Measurements from ENCODE around the gene SUGP1.

Gene SUGP1

DNA sequence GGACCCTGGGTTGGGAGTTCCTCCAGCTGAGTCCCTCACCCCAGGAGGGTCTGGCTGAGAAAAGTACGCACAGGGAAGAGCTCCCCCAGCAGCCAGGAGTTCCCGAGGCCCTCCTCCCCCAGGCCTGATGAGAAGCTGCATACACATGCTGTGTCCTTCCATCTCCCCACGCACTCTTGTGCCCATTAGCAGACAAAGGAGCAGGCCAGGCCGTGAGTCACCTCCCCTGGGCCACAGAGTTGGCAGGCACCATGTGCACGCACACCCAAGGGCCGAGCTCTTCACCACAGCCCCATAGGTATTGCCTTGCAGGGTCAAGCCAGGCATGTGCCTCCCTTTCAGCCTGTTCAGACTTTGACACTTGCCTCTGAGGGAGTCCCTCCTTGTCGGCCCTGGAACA is 17.8 kb upstream of the SUGP1 start:
- DNase-seq = no peak

DNA sequence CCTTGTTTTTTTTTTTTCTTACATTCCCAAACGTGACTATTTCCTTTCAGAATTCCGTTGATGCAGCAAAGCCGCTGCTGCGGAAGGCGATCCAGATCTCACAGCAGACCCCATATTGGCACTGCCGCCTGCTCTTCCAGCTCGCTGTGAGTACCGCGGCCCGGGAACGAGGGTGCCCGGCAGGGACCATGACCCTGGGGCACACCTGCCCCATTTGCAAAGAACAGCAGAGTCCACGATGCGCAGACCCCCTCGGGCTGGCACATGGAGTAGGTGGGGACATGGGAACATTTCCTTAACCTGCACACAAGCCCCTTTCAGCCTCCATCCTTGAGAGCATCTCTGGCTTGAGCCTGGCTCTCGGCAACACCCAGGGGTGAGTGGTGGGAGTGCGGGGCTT is 16.8 kb upstream of the SUGP1 start:
- DNase-seq = no peak

DNA sequence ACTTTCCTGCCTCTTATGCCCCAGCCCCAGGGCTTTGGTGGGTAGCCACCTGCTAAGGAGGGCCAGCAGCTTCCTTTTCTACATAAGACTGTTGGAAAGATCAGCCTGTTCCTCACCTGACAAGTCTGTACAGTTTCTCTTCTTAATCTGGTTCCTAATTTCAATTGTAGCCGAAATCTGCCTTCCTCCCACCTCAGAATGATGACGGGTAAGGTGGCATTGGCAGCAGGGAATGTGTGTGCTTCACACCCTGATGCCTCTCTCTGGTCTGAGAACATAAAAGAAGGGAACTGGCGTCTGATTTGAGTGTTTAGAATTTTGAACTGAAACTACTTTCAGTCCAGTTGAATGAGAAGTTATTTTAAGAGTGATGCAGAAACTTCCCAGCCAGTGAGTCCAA is 16.3 kb upstream of the SUGP1 start:
- no peak for DNase-seq

DNA sequence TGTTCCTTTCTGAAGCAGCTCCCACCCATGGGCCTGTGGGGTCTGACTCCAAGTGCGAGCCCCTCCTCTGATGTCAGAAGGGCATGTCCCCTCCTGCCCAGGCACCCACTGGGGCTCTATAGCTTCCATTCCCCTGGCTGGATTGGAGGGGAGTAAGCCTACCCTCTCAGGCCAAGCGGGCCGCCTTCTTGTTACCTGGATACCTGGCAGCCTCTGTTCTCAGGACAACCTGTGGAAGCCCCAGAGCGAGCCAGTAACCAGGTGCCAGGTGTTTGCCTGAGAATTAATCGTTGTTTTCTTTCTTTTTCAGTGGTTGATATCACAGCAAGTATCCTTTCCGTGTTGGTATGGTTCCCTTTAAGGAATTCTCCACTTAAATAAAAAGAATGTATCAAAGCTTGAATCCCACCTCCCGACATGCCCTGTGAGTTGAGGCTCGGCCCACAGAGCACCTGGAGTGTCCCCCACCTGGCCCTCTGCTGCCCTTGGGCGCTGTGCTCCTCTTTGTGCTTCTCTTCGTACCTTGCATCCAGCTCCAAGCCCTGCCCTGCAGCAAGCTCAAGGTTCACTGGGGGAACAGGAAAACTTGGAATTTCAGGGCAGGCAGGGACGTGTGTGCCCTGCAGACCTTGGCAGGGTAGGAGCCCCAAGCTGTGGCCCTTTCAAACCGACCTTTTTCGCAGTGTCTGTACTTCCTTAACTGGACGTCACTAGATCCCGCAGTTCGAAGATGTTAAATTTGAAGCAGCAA is 15.3 kb upstream of the SUGP1 start:
- no peak for DNase-seq

DNA sequence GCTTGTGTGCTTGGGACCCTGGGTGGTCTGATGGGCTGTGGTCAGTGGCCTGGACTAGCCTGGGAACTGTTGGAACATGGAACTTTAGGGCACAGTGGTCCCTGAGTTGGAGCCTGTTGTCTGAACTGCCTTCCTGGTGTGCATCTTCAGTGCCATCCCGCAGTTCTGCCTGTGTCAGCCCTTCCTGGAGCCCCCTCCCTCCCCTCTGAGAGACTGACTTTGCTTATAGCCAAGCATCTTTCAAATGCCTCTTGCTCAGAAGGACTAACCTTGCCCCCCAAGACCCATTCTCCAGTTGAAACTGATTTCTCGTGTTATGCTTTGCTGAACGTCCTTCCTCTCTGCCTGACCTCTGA is 14.7 kb upstream of the SUGP1 start:
- no peak for DNase-seq

DNA sequence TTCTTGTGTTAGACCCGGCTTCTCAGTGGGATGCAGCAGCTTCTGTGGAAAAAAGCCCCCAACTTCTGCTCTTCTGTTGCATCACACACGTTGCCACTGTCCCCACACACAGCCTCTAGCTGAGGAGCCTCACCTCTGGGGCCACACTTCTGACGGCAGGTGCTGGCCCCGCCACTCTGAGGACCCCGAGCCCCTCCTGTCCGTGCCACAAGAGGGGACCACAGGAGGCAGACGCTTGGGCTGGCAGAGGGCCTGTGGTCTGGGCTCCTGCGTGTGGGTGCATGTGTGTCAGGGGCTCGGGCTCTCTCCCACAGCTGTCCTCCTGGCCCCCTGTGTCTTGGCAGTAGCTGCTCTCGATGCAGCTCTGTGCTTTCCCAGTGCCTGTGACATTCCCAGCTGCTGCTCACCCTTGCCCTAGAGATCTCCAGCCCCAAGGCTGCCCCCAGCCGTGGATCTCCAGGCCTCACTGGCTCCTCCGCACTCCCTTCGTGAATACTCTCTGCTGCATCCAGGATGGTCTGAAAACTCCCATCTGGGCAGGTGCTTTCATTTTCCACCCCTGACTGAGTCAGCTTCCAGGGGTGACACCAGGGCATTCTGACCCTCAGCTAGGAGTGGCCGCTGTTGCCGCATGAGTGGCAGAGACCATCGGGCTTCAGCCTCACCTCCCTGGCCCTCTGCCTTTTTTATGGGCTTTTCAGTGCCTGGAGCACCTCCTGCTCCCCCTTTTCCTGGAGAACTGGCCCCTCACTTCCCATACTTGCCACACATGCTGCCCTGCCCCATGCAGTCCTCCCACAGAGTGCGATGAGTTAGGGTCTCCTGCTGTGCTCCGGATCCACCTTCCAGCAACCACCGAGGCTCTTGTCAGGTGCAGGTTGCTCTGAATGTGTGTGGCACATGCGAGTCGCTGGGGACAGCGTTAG is 14.0 kb upstream of the SUGP1 start:
- no peak for DNase-seq

DNA sequence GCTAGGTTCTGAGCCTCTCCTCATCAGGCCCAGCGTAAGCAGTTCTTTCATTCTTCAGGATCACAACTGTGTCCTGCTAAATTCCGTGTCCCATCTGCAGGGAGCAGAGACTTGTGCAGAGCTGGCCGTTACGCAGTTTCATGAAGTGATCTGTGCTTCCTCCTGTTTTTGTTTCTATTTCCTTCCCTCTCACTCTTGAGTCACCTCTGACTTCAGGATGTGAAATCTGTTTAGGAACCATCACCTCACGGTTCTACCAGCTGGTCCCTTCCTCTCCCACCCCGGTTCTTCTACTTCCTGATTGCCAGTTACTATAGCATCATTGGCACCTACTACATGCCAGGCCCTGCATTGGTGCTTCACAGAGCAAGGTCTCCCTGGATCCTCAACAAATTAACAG is 8.8 kb upstream of the SUGP1 start:
- no peak for DNase-seq

DNA sequence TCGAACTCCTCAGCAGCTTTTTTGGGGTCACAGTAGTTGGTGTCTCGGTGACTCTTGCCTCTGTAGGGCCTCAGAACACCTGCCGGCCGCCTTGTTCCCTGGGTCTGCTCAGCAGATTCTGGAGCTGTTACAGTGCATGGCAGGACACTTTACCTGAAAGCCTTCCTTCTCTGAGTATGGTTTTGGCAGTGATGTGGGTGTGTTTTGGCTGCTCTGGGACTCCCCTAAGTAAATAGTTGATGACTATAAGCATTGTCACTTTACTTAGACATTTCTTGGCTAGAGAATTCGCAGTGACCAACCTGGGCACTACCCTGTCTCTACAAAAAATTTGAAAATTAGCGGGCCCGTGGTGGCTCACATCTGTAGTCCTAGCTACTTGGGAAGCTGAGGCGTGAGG is 7.4 kb upstream of the SUGP1 start:
- no peak for DNase-seq

DNA sequence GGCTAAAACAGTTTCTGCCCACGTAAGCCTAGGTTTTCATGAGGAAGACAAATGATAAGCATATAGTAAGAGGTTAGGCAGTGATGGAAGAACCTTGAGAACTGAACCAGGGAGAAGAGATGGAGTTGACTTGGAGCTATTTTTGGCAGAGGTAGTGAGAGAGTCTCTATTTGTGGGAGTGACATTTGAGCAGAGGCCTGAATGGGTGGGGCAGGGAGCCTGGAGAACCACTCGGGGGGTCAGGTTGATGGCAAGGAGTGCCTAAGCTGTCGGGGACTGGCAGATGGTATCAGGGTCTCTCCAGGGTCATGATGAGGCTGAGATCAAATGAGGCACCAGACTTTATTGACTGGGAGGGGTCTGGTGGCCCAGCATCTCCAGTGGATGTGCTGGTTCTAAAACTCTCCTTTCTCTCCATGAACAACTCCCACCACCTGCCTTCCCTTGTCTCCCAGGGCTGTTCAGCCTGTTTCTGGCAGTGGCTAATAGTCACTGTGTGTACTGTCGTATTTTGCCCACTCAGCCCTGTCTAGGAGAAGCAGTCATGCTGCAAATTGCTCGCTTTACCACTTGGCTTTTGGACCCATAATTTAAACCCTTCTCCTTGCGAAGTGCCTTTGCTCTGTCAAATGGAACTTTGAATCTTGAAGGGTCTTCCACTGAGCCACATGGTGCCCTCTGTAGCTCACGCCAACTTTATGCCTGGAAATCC is 3.9 kb upstream of the SUGP1 start:
- DNase-seq = no peak

DNA sequence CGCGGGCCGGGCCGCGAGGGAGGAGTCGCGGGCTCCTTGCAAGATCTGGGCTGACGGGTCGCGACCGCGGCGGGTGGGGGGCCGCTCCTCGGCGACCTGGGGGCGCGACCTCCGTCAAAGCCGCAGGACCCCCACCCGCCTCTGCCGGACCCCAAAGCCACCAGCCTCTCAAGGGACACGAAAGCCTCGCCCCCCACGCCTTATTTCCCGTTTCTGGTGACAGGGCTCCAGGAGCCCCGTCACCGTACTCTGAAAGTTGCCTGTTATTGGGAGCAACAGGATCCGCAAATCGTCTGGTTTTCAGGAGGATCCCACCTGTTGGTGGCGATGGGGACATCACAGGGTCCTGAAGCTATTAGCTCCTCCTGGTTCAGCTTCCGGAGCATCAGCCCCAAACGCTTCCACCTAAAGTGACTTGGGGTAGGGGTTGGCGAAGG is 850 bp upstream of the SUGP1 start:
- DNase-seq = peak; percentile 23

DNA sequence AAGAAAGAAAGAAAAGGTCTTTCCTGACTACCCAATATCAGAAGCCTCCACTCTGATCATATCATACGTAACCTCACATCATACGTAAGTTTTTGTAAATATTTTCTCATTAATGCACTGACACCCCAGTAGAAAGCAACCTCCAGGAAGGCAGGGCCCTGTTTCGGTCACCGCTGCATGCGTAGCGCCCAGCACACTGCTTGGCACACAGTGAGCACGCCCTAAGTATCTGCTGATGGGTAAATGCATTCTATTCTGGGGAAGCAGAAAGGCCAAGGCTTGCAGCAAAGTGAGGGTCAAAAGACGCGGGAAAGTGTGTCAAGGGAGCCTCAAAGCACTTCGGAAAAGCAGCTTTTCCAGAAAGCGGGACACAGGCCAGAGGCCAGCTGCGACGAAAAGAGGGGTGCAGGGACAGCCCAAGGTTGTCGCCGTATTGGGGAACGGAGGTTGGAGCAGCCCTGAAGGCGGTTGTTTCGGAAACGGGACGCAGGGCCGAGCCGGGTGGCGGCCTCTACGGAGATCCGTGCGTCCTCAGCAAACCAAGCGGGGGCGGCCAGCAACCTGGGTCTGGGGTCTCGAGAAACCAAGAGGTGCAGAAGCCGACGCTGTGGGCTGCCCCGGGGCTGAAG is 463 bp downstream of the SUGP1 start:
- DNase-seq = no peak

DNA sequence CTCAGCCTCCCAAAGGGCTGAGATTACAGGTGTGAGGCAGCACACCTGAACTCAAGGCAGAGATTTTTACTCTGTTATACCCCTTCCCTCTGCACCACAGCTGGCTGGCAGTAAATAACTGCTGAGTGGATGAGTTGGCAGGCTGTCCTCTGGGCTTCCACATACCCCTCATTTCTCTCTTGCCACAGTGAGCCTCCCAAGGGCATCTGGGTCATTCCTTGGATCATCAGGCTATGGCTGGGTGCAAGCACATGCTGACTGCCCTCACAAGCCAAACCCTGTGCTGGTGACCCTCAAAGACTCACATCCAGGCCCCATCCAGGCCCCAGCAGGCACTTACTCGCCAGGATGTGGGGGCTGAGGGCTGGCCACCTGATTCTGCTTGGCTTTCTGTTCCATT is 4.2 kb downstream of the SUGP1 start:
- no peak for DNase-seq

DNA sequence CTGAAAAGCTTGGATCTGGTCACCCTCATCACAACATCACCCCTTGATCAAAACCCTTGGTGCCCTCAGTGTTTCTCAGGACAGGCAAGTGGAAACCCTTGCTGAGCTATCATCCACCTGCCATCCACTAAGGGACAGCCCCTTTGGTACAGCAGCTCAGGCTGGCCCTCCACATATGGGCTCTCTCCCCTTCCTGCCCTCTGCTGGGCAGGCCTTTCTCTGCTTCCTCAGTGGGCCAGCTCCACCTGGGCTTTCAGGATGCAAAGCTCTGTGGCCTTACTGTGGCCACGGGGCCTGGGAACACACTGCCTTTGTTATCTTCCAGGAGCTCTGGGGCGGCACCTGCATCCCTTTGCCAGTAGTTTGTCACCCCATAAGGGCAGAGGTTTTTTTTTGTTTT is 4.9 kb downstream of the SUGP1 start:
- DNase-seq = no peak

DNA sequence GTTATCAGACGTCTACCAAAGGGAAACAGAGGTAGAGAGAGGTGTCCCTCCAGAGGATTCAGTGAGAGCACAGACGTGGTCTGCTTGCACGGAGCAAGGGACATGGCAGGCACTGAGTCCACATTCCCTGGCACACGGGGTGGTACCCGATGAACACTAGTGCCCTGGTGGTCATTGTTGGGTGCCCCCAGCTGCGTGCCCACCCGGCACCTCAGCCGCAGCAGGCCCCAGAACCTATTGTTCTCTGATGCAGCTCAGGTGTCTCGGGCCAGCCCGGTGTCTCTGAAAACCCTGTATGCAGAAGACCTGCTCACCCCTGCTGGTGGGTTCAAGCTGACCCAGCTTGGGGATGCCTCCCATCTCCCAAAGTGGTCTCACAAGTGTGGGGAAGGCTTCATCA is 11.9 kb downstream of the SUGP1 start:
- no peak for DNase-seq

DNA sequence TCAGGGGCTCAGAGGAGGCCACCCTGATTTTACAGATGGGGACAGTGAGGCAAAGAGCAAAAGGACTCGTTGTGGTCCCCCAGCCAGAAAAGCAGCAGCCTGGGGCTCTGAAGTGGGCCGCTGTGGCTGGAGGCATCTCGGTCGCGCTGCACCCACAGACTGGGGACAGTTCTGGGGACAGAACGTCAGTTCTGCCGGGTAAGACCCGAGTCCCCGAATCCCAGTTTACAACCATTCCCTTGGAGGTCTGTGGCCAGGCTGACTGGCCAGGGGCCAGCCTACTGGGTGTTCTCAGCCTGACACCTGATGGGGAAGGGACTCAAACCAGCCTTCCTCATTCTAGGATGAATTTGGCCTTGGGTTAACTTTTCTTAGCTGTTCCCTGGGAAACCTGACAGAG is 14.1 kb downstream of the SUGP1 start:
- no peak for DNase-seq

DNA sequence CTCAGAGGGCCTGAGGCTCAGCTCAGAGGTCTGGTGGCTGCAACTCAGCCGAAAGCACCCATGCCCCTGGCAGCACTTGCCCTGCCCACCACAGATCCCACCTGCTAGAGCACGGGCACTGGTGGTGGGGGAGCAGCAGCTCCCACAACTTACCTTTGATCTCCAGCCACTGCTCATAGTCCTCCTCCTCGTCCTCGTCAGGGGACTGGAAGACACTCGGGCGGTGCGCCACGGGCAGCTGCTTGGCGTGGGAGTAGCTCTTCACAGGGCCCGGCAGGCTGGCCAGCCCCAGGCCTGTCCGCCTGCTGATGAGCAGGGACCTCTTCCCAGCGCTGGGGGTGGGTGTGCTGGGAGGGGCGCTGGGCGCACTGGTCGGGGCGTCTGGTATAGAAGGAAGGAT is 14.6 kb downstream of the SUGP1 start:
- no peak for DNase-seq

DNA sequence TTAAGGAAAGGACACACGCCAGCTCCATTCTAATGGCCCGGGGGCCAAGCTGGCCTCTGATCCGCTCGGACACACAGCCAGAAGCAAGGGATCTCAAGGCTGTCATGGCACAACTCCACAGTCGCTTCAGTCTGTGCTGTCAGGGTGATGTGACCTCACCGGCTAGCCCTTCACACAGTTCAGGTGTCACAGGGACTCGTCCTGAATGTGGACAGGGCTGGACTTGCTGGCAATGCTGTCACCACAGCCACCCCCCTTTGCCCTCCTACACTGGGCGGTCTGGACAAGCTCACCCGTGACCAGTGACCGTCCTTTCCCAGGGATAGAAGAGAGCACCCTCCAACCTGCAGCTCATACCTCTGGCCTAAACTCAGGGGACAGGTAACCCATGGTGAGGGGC is 15.2 kb downstream of the SUGP1 start:
- DNase-seq = no peak

DNA sequence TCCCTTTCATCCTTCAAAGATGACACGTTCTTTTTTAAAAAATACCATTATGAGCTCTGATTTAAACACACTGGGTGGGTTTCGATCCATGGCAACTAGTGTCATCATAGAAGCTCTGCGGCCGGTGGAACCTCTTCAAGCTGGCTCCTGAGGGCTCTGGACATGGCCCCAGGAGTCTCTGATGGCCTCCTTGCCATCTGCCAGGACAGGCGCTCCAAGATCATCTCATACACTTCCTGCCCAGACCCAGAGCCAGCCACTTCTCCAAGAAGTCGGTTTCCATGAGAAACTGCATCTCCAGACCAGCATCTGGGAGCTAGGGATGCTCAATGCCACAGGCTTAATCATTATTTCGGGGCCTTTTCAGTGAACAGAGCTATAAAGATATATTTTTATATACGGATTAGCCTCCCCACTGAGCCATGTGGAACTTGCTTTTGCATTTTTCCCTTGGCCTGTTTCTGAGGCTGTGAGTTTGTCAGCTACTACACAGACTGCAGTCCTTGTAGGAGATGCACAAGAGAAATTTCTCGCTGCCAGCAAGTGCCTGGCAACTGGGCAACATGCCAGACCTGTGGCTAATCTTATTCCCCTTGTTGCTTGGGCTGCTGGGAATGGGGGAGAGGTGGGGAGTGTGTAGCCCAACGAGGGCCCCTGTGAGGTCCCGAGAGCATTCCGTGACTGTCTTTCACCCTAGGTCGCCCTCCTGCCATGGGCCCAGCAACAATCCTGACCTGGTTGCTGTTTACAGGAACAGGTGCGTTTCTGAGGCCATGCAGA is 15.9 kb downstream of the SUGP1 start:
- no peak for DNase-seq

DNA sequence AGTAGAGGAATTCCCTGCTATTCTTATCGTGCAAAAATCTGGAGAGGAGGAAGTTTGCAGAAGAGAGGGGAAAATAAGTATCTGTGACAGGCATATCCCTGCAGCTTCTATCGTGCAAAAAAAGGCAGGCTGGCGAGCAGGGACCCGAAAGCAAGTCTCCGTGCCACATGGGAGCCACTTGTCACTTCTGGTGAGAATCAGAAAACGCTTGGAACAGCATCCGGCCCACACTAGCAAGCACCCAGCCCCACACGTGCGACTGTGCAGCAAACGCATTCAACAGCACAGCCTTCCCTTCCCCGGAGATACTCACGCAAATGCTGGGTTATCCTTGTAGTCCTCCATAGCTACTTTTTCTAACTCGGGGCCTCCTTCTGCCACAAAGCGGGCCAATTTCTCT is 16.9 kb downstream of the SUGP1 start:
- DNase-seq = no peak

DNA sequence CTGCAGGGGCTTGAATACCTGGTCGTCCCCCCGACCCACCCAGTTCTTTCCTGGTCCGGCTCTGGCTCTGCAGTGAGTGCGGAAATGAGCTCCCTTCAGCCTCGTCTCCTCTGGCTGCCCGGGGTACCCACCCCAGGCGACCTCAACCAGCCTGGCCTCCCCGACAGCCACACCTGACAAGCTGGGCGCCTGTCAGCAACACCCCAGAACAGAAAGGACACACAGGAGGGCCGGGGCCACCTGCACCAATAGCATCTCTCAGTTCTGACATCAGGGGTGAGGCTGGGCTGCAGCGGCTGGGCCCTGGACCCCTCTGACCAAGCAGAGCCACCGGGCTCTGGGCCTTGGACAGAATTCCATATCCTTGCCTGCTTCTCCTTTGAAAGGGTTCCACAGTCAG is 19.7 kb downstream of the SUGP1 start:
- no peak for DNase-seq

DNA sequence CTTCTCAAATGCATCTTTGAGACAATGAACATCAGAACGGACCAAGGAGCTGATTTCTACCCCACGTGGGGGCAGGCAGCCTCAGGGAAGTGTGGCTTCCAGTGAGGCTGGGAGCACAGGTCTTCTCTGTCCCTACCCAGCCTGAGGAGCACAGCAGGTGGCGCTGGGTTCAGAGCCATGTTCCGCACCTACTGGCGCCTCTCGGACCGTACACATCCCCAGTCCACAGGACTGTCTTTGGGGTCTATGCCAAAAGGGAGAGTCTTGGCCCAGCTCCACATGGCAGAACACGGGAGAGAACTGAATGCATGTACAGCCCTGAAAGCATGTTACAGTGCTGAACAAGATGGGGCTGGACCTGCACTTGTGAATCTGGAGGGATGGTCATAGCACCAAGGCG is 22.6 kb downstream of the SUGP1 start:
- no peak for DNase-seq

DNA sequence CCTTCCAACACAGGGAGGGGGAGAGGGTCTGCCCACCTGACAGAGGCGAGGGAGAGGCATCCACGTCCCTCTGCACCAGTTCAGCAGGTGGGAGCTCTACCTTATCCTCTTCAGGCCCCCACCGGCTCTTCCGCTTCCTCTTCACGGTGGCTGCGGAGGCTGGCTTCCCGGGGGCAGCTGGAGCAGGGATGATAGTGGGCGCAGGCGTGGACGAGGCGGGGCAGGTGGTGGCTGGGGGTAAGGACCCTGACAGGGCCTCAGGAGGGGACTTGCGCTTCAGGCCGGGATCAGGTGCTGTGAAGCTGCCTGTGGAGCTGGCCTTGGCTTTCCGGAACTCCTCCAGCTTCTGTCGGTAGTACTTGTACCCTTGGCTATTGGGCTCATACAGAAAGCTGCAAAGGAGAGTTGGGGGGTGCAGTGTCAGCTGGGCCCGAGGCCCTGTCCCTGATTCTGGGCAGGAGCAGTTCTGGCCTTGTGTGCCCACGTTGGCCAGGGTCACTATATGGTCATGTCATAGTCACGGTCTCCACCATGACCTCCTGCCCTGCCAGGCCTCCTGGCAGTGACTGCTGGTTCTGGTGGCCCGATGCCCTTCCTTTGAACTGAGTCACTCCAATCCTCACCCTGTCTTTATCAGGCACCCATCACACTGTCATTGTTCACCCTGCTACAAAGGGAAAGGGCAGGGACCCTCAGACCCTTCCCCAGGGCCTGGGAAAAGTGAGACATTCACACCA is 23.2 kb downstream of the SUGP1 start:
- no peak for DNase-seq

All from stimulated activated CD4-positive, alpha-beta T cell treated with anti-CD3 and anti-CD28 coated beads, Interleukin-1b, Interleukin-23, amount 100 ng/mL, for 48 hours (primary cell).